H4 (cell line): ENCODE data around the gene LRRTM2. TPM values are rescaled to one million over a fixed set of nuclear protein-coding genes. Genes with fewer than 3 reads are reported as not detected.
A peak's percentile ranks its signal among the peaks of the same experiment; 100 is the strongest.

Source experiments
- DNase-seq: peaks from one replicate; pipeline ENCODE4 v3.0.0-alpha.2; 2015; ENCODE audit warnings: low spot score
- total RNA-seq: library from RNA; depleted of rRNA; stranded (reverse); fragments of >200 nt; shearing (Covaris generic); gene quantifications from 2 replicates; pipeline ENCODE4 v1.2.3, GENCODE V29; 2014

The LRRTM2 gene
- total RNA-seq, 1 experiment from 2014 or later: 1.2 TPM

GRCh38 chr5:138884094-138884493 is 9.0 kb upstream of the LRRTM2 start:
- DNase-seq: no peak

- no peak for DNase-seq
Measured at GRCh38 chr5:138883211-138883610, 8.1 kb upstream of the LRRTM2 start.

- no peak for DNase-seq
Measured at GRCh38 chr5:138878437-138879235, 3.5 kb upstream of the LRRTM2 start.

GRCh38 chr5:138876811-138877210 is 1.7 kb upstream of the LRRTM2 start:
- DNase-seq: no peak

GRCh38 chr5:138875946-138876345 is 811 bp upstream of the LRRTM2 start:
- DNase-seq: no peak

GRCh38 chr5:138875552-138875875 is 379 bp upstream of the LRRTM2 start:
- DNase-seq: no peak

- DNase-seq: no peak
Measured at GRCh38 chr5:138874241-138874640, 894 bp downstream of the LRRTM2 start.

GRCh38 chr5:138873466-138874221 is 1.5 kb downstream of the LRRTM2 start:
- DNase-seq: no peak

- no peak for DNase-seq
Measured at GRCh38 chr5:138872841-138873465, 2.2 kb downstream of the LRRTM2 start.

GRCh38 chr5:138870611-138871010 is 4.5 kb downstream of the LRRTM2 start:
- no peak for DNase-seq

- no peak for DNase-seq
Measured at GRCh38 chr5:138869763-138870500, 5.2 kb downstream of the LRRTM2 start.

GRCh38 chr5:138869038-138869437 is 6.1 kb downstream of the LRRTM2 start:
- DNase-seq: no peak

- no peak for DNase-seq
Measured at GRCh38 chr5:138867011-138867410, 8.1 kb downstream of the LRRTM2 start.

GRCh38 chr5:138853132-138853531 is 22.0 kb downstream of the LRRTM2 start:
- no peak for DNase-seq

GRCh38 chr5:138850865-138851435 is 24.2 kb downstream of the LRRTM2 start:
- DNase-seq: no peak

- DNase-seq: no peak
Measured at GRCh38 chr5:138849882-138850281, 25.3 kb downstream of the LRRTM2 start.

- no peak for DNase-seq
Measured at GRCh38 chr5:138849439-138849838, 25.7 kb downstream of the LRRTM2 start.

- DNase-seq: peak; percentile 21
Measured at GRCh38 chr5:138844812-138845513, 30.2 kb downstream of the LRRTM2 start.

- no peak for DNase-seq
Measured at GRCh38 chr5:138844125-138844461, 31.0 kb downstream of the LRRTM2 start.

GRCh38 chr5:138843316-138844124 is 31.6 kb downstream of the LRRTM2 start:
- no peak for DNase-seq
